Epithelial cell of esophagus (primary cell): ENCODE data around the gene TBX6.

Source experiments
- DNase-seq: peaks from one replicate; pipeline ENCODE4 v3.0.0; 2010; ENCODE audit warnings: low read depth
- H3K4me3 ChIP-seq: 2 replicates; pipeline ENCODE4 v1.5.1; 2011; ENCODE audit warnings: mild to moderate bottlenecking, low read length, control low read depth
- CTCF ChIP-seq: IDR thresholded peaks from 2 replicates; pipeline ENCODE4 v1.5.1; 2011; ENCODE audit warnings: low read depth, mild to moderate bottlenecking, low read length, control low read depth, inconsistent platforms; ENCODE audit not compliant: insufficient read depth; ENCODE audit errors: missing control alignments

TBX6 gene

GRCh38 chr16:30040221-30040620 is 51.5 kb downstream of the TBX6 start:
- no peak for TF ChIP-seq CTCF
- H3K4me3 ChIP-seq = no peak overlapping the region
- no peak for DNase-seq
